ENCODE results near the gene YWHAE.
"Not testable (repeated sequence)": the region's sequence is repeated elsewhere in the genome, so short reads cannot be mapped to it uniquely, and the experiment has no call there.

Gene YWHAE

DNA sequence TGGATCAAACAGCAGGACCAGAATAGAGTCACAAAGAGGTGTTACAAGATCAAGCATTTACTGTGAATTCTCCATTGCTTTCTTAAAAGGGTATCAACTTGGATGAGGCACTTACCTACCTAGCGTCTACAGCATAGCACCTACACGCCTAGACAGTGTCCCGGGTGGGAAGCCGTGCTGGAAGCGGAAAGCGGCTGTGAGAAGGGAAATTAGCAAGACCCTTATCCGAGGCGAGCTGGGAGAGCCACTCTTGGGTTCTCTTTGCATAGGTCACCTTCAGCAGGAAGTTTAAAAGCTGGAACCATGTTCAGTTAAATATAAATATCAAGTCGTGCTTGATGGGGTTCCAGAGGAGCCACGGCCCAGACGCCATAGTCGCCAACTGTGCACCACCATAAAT, 74.3 kb downstream of the YWHAE start:
- no peak for DNase-seq (ENCODE audit: low spot score)

DNA sequence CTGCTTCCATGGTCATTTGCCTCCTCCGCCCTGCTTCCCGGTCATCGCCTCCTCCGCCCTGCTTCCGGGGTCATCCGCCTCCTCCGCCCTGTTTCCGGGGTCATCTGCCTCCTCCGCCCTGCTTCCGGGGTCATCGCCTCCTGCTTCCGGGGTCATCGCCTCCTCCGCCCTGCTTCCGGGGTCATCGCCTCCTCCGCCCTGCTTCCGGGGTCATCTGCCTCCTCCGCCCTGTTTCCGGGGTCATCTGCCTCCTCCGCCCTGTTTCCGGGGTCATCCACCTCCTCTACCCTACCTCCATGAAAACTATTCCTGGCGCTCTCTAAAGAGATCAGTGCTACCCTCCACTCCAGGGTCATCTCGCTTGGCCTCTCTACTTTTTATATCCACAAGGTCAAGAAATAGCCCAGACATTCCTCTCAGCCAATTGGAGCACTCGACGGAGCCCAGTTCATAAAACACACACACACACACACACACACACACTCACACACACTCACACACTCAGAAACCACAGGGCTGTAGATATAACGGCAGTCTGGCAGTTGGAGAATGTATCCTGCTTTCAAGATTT, 75.7 kb downstream of the YWHAE start:
- DNase-seq (ENCODE audit: low spot score) = no peak

DNA sequence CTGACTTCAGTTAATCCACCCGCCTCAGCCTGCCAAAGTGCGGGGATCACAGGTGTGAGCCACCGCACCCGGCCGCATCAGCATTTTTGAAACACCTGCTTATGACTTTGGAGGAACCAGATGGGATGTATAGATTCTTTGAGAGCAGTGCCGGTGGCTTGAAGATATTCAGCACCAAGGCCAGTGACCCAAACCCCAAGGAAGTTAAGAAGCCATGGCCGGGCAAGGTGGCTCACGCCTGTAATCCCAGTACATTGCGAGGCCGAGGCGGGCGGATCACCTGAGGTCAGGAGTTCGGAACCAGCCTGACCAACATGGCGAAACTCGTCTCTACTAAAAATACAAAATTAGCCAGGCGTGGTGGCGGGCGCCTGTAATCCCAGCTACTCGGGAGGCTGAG, 76.7 kb downstream of the YWHAE start:
- no peak for DNase-seq (ENCODE audit: low spot score)

DNA sequence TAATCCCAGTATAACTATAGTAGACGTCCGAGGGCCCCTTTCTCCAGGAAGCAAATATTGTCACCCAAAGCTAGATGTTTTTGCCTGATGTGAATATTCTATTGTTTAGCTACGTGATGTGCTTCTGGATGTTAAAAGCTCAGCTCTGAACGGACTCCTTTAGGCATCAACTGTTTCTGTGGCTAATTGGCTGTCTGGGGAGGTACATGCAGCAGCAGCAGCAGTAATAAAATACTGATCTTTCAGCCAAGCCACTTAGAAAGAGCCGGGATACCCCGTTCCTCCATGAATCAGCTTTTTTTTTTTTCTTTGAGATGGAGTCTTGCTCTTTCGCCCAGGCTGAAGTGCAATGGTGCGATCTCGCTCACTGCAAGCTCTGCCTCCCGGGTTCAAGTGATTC, 77.5 kb downstream of the YWHAE start:
- no peak for DNase-seq (ENCODE audit: low spot score)

DNA sequence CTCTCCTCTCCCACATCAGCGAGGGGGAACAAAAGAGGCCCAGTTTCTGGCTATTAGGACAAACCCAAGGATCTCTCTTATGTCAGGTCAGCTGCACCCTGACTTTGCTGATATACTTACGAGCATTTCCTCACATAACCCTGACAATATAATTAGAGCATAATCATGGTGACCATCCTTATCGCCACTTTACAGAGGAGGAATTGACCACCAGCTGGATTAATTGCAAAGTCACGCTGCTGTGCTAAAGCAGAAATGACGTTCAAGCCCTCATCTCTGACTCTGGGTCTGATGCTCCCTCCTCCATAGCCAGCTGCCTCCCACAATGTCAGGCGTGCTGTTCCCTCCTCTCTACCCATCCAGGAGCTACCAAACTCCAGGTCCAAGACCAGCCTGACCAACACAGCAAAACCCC, 78.0 kb downstream of the YWHAE start:
- no peak for DNase-seq (ENCODE audit: low spot score)

DNA sequence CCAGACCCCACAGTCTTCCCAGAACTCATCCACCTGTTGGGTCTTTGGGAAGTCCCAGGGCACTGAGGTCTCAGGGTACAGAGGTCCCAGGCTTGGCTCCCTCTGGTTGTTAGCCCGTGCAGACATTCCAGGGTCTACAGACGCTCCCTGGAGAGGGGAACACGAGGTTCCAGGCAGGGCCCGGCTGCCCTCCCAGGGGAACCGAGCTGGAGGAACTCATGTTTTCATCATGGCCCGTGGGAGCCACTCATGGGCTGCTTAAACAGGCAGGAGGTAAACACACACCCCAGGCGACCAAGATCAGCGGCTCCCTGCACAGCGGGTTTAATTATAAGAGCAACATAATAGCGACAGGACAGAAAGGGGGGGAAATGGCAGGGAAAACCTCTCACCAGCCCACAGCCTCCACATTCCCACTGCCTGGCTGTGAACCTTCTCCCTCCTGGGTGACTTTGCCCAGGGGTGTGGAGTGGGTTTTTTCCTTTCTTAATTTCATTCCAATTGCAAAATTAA, 84.1 kb downstream of the YWHAE start:
- DNase-seq (ENCODE audit: low spot score) = no peak

DNA sequence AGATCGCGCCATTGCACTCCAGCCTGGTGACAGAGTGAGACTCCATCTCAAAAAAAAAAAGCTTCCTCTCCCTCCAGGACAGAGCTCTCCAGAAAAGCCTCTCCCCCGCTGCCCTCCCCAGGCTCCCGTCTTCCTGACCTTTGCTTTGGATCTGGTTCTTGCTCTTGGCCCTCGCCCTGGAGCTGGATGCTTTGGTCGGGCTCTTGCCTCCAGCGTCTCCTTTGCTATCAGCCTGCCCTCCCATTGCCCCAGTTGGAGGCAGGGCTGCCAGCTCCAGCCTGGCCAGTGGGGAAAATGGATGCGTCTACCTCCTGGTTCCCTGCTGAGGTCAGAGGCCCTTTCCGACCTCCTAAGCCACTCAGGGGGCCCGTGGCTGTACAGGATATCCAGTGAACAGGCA, 84.6 kb downstream of the YWHAE start:
- no peak for DNase-seq (ENCODE audit: low spot score)

DNA sequence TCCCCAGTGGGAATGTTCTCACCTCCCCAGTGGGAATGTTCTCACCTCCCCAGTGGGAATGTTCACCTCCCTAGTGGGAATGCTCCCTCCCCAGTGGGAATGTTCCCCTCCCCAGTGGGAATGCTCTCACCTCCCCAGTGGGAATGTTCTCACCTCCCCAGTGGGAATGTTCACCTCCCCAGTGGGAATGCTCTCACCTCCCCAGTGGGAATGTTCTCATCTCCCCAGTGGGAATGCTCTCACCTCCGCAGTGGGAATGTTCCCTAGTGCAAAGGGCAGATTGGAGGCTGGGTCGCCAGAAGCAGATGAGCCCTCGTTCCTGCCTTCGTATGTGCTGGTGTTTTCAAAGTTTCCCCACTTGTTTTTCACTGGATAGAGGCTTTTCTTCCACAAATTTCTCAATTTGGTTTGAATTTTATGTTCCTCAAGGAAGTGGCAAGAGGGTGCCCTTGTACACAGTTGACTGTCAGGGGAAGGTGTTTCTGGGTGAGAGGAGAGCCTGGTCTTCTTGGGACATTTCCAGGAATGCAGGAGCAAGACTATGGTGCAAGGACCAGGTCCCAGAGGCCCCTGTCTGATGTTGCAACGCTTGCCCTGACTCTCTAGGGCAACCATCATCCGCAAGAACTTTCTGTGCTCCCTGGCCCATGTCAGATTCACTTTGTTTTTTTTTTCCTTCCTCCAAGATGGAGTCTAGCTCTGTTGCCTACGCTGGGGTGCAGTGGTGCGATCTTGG, 86.6 kb downstream of the YWHAE start:
- no peak for DNase-seq (ENCODE audit: low spot score)

DNA sequence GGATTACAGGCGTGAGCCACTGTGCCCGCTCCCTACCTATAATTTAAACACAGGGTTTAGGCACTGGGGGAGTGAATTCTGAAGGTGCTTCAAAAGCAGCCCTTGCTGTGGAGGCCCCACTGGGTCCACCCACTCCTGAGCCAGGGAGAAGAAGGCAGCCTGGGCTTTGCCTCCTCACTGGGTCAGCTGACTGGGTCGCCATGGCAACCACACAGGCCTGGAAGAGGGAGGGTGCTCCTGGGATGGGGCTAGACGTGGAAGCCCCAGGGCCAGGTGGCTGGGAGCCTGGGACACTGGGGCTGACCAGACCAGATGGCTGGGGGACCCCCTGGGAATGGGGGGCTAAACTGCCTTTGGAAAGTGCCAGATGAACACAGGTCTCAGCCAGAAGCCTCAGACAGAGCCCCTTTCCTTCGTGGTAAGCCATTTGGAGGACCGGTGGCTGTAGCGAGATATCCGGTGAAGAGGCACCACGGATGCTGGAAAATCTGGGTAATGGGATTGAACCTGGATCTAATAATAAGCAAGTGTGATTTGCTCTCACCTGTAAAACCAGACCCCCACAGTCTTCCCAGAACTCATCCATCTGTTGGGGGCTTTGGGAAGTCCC, 87.7 kb downstream of the YWHAE start:
- no peak for DNase-seq (ENCODE audit: low spot score)

DNA sequence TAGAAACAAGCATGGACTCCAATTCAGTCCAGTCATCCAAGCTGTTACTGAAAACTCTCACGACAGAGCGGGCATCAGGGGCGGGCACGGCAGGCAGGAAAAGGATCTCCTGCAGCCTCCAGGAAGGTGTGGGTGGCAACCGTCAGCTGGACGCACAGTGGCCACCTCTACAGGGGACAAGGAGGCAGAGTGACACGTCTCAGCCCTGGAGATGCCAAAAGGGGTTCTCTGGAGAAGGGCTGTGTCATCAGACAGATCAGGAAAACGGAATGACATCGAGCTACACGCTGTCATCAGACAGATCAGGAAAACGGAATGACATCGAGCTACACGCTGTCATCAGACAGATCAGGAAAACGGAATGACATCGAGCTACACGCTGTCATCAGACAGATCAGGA, 92.2 kb downstream of the YWHAE start:
- not testable (repeated sequence) for DNase-seq (ENCODE audit: low spot score)

DNA sequence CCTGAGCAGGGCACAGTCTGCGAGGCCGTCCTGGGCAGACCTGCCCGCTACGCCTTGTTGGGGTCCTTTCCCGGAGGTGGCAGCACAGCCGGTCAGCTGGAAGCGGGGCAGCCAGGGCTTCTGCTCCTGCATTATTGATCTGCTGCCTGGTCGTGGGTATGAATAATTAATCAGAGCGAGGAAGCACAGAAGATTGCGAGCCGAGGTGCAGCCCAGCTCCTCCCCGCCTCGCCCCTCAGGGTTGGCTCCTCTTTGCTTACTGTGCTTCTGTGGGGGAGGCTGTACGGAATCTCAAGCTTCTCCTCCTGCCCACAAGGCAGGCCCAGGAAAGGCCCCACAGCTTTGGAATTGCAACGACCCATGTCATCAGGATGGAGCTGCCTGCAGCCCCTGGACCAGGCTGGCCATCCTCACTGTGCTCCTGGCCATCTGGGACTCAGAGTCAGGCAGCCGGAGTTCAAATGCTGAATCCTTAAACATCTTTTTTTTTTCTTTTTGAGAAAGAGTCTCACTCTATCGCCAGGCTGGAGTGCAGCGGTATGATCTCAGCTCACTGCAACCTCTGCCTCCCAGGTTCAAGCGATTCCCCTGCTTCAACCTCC, 95.0 kb downstream of the YWHAE start:
- DNase-seq (ENCODE audit: low spot score) = no peak

DNA sequence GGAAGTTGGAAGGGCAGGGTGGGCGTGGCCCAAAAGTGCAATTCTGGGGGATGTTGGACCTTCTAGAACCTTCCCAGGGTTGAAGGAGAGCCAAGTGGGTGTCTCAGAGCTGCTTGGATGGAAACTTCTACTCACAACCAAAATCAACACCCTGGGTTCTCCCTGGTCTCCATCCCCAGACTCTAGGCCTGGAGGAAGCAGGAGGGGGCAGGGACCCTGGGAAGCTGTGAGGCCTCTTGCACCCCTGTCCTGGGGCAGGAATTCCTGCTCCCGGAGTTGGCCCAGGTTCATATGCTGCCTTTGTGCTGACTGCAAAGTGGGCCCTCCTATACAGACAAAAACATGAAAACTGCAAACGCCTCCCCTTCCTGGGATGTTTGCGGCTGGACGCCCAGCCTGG, 95.5 kb downstream of the YWHAE start:
- DNase-seq (ENCODE audit: low spot score) = no peak

DNA sequence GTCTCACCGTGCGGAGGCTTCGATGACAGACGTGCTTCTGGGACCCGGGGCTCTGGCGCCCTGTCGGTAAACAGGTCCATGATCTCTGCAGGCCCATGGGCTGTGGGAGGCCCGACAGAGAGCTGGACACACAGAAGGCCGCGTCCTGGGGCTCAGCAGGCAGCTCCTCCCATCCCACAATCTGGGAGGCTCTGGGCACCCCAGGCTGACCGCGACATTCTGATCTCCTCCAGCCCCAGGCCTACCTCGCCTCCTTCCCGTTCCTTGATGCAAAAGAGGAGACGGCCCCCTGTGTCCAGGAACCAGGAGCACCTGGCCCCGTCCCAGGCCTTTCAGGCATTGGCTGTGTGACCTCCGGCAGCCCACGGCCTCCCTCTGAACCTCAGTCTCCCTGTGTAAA, 97.3 kb downstream of the YWHAE start:
- no peak for DNase-seq (ENCODE audit: low spot score)

DNA sequence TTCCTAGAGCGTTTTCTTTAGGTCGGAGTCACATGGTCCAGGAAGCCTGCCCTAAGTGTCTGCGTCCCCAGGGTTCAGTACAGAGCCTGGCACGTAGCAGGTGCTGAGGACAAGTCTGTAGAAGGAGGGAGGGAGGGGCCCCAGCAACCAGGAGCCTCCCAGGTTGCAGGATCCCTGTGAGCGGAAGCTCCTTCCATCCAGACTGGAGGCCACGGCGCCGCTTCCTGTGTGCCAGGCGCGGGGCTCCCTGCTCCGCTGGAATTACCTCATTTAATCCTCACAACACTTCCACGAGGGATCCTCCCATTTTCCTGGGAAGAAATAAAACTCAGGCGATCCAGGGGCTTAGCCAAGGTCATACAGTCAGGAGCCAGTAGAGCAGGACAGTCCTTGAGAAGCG, 98.5 kb downstream of the YWHAE start:
- no peak for DNase-seq (ENCODE audit: low spot score)

DNA sequence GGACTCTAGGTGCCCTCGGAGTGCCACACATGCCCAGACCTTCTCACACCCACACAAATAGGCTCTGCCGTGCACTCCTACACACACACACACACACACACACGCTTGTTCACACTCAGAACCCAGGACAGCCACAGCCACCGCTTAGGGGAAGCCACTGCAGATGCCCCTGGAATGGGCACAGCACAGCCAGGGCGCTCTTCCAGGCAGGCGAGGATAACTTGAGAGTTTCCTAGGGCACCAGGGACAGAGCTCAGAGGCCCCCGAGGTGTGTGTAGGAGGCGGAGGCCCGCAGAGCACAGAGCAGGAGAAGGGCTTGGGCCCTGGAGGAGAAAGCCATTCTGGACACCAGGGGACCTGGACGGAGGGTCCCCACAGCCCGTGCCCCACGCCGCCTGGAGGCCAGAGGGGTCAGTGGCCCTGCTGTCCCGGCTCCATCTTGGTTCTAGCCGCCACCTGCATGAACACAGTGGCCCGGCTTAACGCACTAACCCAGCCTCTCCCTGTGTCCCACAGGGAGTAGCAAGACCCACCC, 99.6 kb downstream of the YWHAE start:
- DNase-seq (ENCODE audit: low spot score) = no peak

DNA sequence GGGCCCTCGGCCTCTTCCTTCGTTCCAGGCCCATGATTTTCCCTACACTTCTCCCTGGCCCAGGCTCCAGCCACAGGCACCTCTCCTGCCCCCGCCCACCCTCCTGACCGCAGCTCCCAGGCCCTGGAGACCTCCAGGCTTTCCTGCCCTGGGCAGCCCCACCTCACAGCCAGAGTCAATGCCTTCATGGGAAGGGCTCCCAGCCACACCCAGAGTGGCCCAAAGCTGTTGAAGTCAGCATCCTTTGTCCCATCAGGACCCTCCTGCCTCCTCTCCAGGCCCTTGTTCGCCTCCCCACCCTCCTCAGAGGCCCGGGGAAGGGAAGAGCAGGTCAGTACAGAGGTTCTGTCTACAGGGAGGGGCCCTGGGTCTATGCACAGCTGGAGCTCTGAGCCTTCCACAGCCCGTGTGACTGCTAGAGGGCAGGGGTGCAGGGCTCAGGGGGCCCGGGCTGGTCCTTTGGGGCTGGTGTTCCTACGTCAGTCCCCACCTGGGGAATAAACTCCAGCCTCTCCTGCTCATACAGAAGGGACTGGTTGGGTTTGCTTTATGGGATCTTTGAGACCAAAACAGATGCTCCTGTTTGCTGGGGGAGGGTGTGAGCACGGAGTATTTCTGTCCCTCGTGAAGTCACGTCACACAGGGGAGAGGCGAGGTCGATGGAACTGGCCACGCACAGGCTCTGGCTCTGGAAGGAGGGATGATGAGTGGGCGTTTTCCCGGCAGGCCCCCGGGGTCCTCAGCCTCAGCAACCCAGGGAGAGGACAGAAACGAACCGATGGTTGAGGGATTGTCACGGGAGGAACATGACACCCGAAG, 100.3 kb downstream of the YWHAE start:
- no peak for DNase-seq (ENCODE audit: low spot score)

DNA sequence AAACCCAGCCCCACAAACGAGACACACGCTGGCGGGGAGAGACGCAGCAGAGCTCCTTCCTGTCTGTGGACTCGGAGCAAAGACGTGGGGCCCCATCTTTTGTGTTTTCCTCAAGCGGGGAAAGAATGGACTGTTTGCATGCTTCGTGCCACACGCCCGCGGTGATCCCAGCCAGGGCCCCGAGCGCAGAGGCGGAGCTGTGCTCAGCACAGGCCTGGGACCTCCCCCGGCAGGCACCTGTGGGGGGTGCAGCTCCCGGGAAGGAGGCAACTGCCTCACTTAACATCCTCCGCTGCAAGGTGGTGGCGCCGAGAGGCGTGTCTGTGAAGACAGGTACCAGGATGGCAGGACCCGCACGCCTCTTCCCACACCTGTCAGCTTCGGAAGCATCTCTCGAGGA, 101.4 kb downstream of the YWHAE start:
- no peak for DNase-seq (ENCODE audit: low spot score)
